Prostate gland (tissue), 2 donors: Measurements from ENCODE around the gene PPP1R12B.
"Not testable (repeated sequence)": the region's sequence is repeated elsewhere in the genome, so short reads cannot be mapped to it uniquely, and the experiment has no call there.

Source experiments
- POLR2A ChIP-seq: fragments of 450-650 bp; IDR thresholded peaks from one replicate; pipeline ENCODE4 v1.6.1; 2016; ENCODE audit warnings: antibody characterized with exemption, mild to moderate bottlenecking
- POLR2AphosphoS5 ChIP-seq: sonication (generic); formaldehyde crosslinking; IDR thresholded peaks from one replicate; pipeline ENCODE4 v1.6.1; 2017; ENCODE audit warnings: antibody characterized with exemption
- TF ChIP-seq, protein P1 (sequence below), 4 experiments: fragments of 200-600 bp in 2 of 4; fragments of 450-650 bp in 2 of 4; sonication (generic) in 2 of 4; IDR thresholded peaks; 1 replicate in 3 of 4; 2 replicates in 1 of 4; pipeline ENCODE4 v1.5.1; 2016 to 2019; ENCODE audit warnings: antibody characterized with exemption in 4 of 4, mild to moderate bottlenecking in 2 of 4, moderate library complexity in 2 of 4

DNA sequence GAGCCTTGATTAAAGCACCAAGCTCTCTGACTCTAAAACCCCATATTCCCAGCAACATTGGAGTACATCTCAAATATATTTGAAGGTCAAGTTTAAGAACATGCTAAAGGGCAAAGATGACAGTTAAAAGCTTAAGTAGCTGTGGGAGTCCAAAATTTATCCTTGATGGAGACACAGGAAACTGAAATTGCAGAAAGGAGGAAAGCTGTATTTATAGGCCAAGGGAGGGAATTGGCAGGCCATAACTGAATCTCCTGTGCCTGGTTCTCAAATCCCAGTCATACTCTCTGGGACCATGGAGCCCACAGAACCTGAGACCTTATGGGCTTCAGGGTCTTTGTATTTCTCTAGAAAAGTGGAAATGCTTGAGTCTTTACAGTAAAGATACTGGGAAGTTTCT lies 193.9 kb downstream of the PPP1R12B start:
- TF ChIP-seq, protein P1, sequence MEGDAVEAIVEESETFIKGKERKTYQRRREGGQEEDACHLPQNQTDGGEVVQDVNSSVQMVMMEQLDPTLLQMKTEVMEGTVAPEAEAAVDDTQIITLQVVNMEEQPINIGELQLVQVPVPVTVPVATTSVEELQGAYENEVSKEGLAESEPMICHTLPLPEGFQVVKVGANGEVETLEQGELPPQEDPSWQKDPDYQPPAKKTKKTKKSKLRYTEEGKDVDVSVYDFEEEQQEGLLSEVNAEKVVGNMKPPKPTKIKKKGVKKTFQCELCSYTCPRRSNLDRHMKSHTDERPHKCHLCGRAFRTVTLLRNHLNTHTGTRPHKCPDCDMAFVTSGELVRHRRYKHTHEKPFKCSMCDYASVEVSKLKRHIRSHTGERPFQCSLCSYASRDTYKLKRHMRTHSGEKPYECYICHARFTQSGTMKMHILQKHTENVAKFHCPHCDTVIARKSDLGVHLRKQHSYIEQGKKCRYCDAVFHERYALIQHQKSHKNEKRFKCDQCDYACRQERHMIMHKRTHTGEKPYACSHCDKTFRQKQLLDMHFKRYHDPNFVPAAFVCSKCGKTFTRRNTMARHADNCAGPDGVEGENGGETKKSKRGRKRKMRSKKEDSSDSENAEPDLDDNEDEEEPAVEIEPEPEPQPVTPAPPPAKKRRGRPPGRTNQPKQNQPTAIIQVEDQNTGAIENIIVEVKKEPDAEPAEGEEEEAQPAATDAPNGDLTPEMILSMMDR (IDR thresholded peaks at IDR 0.05), result not testable (repeated sequence)
- not testable (repeated sequence) for TF ChIP-seq POLR2AphosphoS5, POLR2A
